GM19023 (cell line): ENCODE measurements around the gene PXK.

ENCODE experiments used
- ATAC-seq: cut with Tn5 transposase; IDR thresholded peaks from one replicate; pipeline ENCODE4 v1.9.1; 2021; ENCODE audit warnings: mild to moderate bottlenecking, moderate library complexity; ENCODE audit not compliant: unreplicated experiment

Gene PXK

DNA sequence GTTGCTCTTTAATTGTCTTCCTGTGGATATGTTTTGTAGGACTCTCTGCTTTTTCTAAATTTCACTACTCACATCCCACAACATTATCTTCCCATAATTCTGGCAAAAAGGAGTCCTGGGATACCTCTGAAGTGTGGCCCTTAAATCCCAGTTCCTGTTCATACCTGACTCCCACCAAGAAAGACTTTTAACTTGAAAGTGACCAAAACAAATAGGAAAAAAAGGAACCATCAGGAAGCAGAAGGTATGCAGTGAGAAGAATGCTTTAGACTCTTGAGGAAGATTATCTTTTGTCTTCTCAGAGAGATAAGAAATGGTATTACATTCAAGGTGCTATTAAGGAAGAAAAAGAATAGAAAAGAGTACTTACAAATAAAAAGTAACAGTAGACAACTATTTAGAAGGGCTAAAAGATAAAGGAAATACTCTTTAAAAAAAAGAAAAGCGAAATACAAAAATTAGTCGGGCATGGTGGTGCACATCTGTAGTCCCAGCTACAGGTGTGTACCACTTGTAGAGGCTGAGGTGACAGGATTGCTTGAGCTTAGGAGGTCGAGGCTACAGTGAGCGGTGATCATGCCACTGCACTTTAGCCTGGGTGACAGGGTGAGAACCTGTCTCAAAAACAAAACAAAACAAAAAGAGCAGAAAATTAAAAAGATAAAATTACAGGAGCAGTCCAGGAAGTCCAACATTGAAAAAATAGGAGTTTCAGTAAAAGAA is 46.8 kb downstream of the PXK start:
- no peak for ATAC-seq

- no peak for ATAC-seq
Observed at GRCh38 chr3:58383476-58383875, 50.8 kb downstream of the PXK start.

GRCh38 chr3:58383904-58384303 is 51.2 kb downstream of the PXK start:
- no peak for ATAC-seq

GRCh38 chr3:58384381-58385090 is 51.8 kb downstream of the PXK start:
- no peak for ATAC-seq

- no peak for ATAC-seq
Observed at GRCh38 chr3:58386626-58387365, 54.1 kb downstream of the PXK start.

- ATAC-seq: no peak
Observed at GRCh38 chr3:58387650-58388546, 55.2 kb downstream of the PXK start.

DNA sequence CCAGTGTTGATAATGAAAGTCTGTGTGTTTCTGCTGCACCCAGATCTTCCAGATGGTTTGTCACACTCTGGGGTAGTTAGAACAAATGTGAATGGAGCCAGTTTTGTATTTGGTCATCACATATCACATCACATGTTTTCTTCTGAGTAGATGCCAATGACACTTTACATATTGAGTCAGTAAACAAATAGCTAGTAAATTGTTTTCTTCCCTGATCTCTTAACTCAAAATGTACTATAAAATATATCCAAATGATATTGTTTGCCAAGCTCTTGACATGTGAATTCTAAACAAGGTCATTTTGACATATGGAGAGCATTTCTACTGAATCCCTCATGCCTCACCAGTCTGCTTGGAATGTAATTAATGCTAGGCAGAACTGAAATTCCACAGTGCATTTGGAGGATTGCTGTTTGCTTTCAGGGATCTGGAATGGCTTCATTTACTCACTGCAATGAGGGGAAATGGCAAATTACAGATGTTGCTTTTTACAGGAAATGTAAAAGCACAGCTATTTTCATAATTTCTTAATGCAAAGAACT is 55.9 kb downstream of the PXK start:
- no peak for ATAC-seq

- no peak for ATAC-seq
Observed at GRCh38 chr3:58391156-58391865, 58.6 kb downstream of the PXK start.

- no peak for ATAC-seq
Observed at GRCh38 chr3:58392181-58392580, 59.5 kb downstream of the PXK start.

- ATAC-seq: no peak
Observed at GRCh38 chr3:58394339-58394738, 61.6 kb downstream of the PXK start.

GRCh38 chr3:58398669-58399333 is 66.1 kb downstream of the PXK start:
- ATAC-seq: no peak

- ATAC-seq: no peak
Observed at GRCh38 chr3:58403513-58404109, 70.9 kb downstream of the PXK start.

DNA sequence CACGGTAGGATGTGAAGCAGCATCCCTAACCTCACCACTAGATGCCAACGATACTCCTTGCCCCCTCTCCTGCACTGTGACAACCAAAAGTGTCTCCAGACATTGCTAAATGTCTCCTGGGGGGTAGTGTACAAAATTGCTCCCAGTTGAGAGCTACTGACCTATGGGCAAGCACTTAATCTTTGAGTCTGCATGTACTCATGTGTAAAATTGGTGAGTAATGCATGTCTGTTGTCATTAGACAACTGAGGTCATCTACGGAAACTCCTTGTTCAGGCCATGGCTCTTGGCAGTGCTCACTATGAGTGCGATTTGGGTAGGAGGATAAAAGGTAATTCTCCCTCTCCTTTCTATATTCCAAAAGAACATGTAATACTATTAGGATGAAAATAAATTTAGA is 71.7 kb downstream of the PXK start:
- no peak for ATAC-seq

GRCh38 chr3:58408906-58409305 is 76.2 kb downstream of the PXK start:
- no peak for ATAC-seq

- no peak for ATAC-seq
Observed at GRCh38 chr3:58409663-58410062, 77.0 kb downstream of the PXK start.

- no peak for ATAC-seq
Observed at GRCh38 chr3:58411036-58411435, 78.3 kb downstream of the PXK start.

DNA sequence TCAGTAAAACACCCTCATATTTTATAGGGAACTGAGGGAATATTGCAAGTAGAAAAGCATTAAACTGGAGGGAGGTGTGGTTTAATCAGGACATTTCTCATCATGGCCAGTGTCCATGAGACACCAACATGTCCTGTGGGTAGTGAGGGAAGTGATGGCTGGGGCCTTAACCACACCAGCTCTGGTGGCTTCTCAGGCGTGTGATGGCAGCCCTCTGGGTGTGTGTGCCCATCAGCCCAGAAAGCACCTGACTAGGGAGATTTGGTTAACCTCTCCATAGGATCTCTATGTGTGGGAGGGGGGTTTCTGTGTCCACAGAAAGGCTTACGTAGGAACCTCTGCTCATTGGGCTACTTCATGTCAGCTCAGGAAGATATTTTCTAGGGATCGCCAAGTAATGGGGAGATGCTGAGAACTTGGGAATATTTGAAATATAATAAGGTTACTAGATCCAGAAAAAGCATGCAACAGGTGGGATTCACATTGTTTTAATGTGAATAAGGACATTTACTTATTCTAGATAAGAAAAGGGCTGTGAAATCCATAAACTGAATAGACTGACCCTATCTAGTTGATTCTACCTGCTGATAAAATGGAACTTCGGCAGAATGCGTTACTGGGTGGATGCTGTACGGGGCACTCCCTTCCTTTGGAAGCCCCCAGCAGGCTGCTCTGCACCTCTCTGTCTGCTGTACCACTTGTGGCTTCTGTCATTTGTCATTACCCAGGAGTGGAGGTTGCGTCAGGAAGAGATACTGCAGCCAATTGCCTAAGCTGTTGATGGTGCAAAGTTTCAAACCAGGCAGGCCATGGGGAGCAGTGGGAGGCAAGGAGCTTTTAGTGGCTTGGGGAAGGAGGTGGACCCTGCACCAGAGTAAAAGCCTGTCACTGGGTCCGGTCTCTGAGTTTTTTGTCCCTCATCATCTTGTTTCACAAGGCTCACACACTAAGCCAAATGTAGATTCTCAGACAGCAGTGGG is 79.4 kb downstream of the PXK start:
- ATAC-seq: no peak
